Measurements from ENCODE around the gene TUBB2B.

GRCh38 chr6:3259491-3259958 lies 32.1 kb upstream of the TUBB2B start:
- no peak for TF ChIP-seq EZH2 (IDR thresholded peaks at IDR 0.05; ENCODE audit: borderline replicate concordance, low read length)
- TF ChIP-seq CTCF (conservative IDR thresholded peaks at IDR 0.05 in 1 of 2, IDR thresholded peaks at IDR 0.05 in 1 of 2; ENCODE audit: extremely low read depth in 1 of 2, insufficient read depth in 1 of 2, low read depth in 1 of 2, low read length in 2 of 2), result no peak

Measured in mammary epithelial cell (primary cell).